Left cardiac atrium (tissue), 4 donors: ENCODE measurements around the gene ANKFY1. TPM values are rescaled to one million over a fixed set of nuclear protein-coding genes. Genes with fewer than 3 reads are reported as not detected.

Experiments
- ATAC-seq, 2 donors: fragments of 200-7000 bp; cut with Tn5 transposase; one replicate each; pipeline ENCODE4 v1.9.1; 2020; ENCODE audit warnings: mild to moderate bottlenecking in 2 of 2, moderate library complexity in 2 of 2
- DNase-seq: peaks from one replicate; pipeline ENCODE4 v3.0.0-alpha.2; 2020
- intact Hi-C, 2 donors: fragments of 100-400 bp; cut with DNase I; formaldehyde crosslinking; loops; one replicate each; pipeline versions ENCODE4 v1.14.1 to v1.15.1; 2022 to 2023
- total RNA-seq, 2 donors: library from RNA; stranded (reverse); fragmentation: NEBNext Ultra II Directional; extraction: Animal tissue kit (Norgen Biotek cat#: 25700); gene quantifications; one replicate each; pipeline ENCODE4 v1.2.1, GENCODE V29; 2021
- donor health status: DM: no; HTN: yes; CAD: no.
- donor health status: DM: no; HTN: yes; CAD: no; lungs with severe emphysema.
- donor health status: DM: yes; HTN: yes; CAD: no.
- donor health status: Dilated cardiomyopathy.

Gene ANKFY1
- total RNA-seq, 2 donors from 2014 or later, result 23.2 to 24.0 TPM

DNA sequence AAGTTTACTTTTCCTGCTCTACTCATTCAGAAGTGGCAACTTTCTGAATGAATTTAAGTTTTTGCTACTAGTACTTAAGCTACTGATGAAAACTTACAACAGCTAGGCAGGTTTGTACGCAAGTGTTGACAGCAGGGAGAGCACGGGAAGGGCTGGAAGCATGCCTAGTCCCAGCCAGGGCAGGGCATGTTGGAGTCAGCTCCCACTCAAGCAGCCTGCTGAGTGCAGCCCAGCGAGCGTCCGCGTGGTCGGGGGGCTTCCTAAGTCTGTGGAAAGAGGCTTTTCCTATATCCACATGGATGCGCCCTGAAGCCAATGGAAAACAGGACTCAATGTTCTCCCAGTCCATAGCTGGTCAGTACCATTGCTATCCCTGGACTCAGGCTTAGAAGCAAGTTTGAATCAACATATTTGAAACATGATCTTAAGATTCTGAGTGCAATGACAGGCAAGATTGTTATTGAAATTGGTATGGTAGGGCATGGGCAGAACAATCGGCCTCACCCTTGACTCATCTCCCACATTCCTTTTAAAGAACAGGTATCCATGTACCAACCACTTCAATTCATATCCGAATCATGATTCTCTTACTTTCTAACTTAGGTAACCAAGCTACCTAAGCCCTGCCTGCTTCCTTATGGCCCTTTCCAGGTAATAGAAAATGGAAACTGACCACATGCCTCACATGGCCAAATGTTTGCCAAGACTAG is 98.3 kb downstream of the ANKFY1 start:
- DNase-seq, result peak; percentile 42
- ATAC-seq, result peak; percentile 51 to 71

DNA sequence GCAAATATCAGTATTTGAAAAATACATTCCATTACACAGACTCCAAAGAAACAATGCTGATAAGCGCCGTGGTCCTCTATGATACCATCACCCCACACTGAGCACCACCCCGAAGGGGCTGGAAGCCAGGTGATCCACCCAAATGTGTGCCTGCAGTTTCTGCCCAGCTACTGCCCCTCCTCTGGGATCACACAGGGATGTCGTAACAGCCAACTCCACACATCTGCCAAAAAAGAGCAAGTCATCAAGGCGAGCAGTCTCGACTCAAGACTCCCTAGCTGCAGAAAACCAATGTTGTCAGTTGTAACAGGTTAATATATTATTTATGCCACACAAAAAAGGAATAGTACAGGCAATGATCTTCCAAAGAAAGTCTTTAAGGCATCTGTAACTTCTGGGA is 99.8 kb downstream of the ANKFY1 start:
- peak; percentile 34 for DNase-seq
- intact Hi-C loops, result no loop called here
- ATAC-seq, result peak; percentile 31 to 71

More for the DNA sequence above, 98.3 kb downstream of the ANKFY1 start:
- intact Hi-C loops, result no loop called here

DNA sequence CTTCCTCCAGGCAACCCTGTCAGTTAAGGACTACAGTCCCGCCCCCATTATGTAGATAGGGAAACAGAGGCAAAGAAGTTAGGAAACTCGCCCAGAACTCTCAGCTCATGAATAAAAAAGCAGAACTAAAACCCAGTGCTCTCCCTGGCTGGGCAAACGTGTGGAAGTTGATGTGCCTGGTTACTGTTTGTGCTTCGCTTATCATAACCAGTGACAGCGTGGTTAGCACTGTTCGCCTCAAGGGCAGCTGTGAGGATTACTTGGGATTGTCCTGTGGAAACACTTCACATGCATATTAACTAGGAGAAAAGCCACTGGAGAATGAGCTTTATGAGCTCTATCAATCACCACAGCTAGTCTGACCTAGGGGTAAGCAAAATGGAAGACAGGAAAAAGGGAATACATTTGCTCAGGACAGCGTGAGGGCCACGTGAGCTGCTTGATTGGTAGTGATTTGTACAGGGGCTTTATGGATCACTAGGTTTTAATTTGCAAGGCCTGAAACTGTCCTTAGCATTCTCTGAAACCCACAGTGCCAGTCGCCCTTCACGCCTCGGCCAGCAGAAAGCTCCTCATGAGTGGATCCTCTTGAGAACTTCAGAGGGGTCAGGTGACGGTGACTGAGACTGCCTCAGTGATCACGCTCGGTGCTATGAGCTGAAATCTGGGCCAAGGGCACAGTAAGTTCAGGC is 100.9 kb downstream of the ANKFY1 start:
- no peak for DNase-seq
- intact Hi-C loops, result no loop called here
- ATAC-seq, result peak; percentile 52 to 75

DNA sequence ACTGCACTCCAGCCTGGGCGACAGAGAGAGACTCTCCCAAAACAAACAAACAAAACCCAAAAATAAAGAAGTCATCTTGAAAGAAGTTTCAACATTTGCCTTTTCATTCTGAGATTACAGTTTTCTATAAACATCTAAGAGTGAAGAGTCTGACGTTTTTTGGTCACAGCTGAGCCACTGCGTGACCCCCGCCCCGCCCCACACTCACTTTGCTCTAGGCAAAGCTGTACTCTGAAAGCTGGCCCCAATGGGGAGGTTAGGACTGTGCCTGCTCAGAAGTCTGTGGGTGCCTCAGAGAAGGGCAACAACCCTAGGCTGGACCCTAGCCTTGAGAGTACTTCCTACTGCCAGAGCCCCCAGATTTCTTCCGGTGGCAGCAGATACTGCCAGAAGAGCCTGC is 101.5 kb downstream of the ANKFY1 start:
- ATAC-seq (no peak), DNase-seq (no peak)
- intact Hi-C loops, result no loop called here

DNA sequence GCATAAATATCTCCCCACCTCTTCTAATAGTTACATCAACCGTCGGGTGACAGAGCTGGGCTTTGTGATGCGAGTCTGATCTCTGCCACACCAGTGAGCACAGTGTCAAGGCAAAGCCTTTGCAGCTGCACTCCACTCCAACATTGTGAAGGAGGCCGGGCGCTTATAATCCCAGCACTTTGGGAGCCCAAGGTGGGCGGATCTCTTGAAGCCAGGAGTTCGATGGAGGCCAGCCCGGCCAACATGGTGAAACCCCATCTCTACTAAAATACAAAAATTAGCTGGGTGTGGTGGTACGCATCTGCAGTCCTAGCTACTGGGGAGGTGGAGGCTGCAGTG is 101.8 kb downstream of the ANKFY1 start:
- no peak for DNase-seq
- intact Hi-C loops, result no loop called here
- no peak for ATAC-seq

DNA sequence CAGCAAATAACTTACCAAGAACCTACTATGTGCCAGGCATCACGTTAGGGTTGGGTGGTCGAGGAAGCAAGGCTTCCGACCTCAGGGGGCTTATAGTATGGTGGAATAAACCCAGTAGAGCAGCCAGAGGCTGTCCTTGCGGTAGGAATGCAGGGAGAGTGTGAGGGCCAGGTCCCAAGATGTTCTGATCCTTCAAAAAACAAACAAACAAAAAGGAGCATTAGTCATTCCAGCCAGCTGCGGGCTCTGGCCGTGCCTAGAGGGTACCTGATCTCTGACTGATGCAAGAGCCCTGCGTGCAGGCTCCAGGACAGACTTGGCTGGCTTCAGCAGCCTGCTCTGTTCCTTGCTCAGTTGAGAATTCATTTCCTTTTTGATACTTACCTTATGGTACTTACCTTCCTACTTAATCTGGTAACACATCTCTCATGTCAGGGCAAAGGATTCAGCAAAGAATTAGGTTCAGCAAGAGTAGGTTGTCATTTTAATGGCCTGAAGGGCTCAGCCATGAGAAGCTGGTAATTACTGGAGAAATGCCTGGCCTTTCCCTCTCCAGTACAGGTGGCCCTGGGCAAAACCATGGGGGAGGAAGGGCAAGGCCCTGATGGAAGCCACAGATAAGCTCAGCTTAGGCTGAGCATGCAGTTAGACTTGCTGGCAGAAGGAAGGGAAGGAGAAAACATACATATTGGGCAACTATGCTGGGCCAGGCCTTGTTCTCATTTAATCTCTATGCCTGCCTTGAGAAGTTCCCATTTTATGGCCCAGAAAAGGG is 102.4 kb downstream of the ANKFY1 start:
- DNase-seq (no peak), ATAC-seq (no peak)
- intact Hi-C loops, result no loop called here

DNA sequence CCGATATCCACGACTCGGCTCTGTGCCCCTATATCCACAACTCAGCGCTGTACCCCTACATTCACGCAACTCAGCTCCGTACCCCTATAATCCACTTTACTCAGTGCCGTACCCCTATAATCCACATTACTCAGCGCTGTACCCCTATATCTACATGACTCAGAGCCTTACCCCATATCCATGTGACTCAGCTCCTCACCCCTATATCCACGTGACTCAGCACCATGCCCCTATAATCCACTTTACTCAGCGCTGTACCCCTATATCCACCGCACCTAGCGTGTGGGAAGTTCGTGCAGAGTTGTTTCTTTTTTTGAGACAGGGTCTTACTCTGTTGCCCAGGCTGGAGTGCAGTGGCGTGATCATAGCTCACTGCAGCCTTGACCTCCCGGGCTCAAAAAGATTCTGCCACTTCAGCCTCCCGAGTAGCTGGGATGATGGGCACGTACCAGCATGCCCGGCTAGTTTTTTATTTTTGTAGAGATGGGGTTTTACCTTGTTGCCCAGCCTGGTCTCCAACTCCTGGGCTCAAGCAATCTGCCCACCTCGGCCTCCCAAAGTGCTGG is 103.4 kb downstream of the ANKFY1 start:
- no peak for DNase-seq
- intact Hi-C loops, result no loop called here

DNA sequence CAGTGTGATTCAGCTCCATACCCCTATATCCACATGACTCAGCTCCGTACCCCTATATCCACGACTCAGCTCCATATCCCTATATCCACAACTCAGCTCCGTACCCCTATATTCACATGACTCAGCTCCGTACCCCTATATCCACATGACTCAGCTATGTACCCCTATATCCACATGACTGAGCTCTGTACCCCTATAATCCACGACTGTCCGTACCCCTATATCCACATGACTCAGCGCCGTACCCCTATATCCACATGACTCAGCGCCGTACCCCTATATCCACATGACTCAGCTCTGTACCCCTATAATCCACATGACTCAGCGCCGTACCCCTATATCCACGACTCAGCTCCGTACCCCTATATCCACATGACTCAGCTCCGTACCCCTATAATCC is 104.0 kb downstream of the ANKFY1 start:
- ATAC-seq, result no peak
- intact Hi-C loops, result no loop called here
- no peak for DNase-seq

More for the DNA sequence above, 103.4 kb downstream of the ANKFY1 start:
- no peak for ATAC-seq

DNA sequence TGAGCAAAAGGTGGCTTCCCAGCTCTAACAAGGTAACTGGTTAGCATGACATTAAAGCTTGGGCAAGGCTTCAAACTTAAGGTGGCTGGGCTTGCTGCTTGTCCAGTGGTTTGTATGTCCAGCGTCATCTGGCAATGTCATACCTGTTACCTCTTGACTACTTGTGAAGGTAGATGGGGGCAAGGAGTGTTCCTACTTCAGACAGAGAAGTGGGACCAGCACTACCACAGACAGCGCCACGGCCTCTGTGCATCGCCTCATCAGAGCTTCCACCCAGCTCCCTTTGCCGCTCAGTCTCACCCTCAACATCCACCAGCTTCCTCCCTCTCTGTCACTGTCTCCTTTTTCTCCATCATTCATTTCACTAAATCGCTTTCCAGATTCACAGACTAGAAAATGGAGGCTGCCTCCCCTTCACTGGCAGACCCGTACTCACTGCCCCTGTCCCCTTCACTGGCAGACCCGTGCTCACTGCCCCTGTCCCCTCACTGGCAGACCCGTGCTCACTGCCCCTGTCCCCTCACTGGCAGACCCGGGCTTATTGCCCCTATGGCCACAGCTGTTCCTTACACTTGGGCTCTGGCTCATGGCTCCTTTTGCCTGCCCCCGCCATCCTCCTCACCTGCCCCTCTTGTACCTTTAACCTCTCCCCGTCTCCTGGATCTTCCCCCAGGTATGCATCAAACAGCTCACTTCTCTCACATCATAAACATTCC is 106.0 kb downstream of the ANKFY1 start:
- no peak for ATAC-seq
- intact Hi-C loops, result no loop called here
- no peak for DNase-seq

DNA sequence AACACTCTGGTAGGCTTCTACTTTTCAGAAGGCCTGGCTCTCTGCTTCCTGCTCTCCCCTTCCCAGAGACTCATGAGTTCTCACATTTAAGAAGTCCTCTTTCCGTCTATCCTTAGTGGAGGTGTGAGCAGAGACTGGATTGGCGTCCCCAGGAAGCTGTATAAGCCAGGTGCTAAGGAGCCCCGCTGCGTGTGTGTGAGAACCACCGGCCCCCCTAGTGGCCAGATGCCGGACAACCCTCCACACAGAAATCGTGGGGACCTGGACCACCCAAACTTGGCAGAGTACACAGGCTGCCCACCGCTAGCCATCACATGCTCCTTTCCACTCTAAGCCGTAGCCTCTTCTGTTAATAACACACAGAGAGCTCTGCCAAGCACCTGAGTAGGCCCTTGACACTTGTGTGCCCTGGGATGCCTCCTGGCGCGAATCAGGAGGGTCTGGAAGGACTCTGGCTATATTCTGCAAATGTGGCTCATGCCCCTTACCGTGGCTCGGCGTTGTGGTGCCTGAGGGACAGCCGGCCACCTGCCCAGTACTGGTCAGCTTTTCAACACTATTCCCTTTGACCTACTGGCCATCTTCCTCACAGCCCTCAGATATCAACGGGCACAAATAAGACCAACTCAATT is 106.9 kb downstream of the ANKFY1 start:
- DNase-seq, result no peak
- intact Hi-C loops, result no loop called here
- peak in 1 of 2 donors; percentile 16 for ATAC-seq

DNA sequence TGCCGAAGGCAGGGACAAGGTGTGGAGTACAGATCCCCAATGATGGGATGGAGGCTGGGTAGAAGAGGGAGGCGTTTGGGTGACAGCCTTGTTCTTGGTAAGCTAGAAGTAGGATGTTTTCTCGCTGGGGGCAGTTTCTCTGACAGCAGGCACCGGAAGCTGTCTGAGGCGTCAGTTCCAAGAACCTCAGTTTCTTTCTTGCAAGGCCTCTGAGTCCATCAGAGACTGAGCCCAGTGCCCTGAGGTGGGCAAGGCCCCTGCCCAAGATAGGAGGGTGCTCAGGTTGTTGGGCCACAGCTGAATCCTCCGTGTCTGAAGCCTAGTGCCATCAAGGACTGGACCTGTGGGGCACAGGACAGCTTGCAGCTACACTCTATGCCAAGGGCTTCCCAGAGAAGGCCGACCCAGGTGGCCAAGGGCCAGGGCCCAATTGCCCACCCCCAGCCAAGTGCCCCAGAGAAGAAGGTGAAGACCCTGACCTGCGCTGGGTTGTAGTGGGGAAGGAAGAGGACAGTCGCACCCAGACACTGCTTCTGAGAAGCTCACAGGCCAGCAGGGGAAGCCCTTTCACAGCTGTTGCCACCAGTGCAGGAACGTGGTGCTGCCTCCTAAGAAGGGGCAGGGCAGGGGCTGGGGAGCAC is 107.7 kb downstream of the ANKFY1 start:
- ATAC-seq (no peak), DNase-seq (no peak)
- intact Hi-C loops, result no loop called here

DNA sequence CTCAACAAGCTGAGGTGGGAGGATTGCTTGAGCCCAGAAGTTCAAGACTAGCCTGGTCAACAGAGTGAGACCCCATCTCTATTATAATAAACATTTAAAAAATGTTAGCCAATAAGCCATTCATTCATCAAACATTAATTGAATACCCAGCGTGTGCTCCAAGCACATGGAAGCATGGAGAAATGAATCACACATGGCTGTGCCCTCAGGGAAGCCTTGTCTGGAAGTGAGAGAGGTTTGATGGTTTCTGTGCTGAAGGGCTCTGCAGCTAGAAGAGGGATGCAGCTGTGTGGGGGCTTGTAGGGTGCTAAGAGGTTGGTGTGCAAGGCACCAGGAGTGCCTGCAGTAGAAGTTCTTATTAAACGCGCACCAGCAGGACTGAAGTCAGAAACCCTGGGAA is 109.6 kb downstream of the ANKFY1 start:
- no peak for DNase-seq
- intact Hi-C loops, result no loop called here
- ATAC-seq, result no peak

DNA sequence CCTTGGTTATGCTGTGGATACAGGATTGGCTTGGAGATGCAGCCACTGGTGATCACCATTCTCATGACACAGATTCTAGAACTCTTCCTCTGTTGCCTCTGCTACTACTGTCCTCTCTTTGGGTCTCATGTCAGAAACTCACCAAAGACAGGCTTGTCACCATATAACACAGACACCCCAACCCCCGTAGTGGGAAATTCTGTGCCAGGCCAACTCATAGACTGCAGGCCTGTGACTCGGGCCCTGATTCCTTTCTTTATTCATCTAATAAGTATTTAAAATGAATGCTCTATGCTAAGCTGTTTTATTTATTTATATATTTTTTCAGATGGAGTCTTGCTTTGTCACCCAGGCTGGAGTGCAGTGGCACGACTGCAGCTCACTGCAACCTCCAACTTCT is 111.3 kb downstream of the ANKFY1 start:
- ATAC-seq, result no peak
- no peak for DNase-seq
- intact Hi-C loops, result no loop called here

DNA sequence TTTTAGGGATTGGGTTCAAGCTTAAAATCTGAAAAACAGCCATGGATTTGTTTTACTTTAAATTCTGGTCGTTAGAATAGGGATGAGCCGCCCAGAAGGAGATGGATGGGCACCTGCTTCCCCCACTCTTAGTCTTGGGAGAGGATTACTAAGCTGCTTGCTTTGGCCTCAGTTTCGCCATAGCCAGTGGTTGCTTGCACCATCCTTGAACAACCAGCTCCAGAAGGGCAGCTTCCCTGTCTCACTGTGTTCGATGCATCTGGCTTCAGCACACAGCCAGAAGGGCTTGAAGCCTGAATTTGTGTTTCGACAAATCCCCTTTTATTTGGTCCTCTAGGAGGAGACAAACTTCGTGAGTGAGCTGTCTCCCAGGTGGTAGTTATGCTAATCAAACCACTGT is 113.7 kb downstream of the ANKFY1 start:
- DNase-seq, result no peak
- no peak for ATAC-seq

DNA sequence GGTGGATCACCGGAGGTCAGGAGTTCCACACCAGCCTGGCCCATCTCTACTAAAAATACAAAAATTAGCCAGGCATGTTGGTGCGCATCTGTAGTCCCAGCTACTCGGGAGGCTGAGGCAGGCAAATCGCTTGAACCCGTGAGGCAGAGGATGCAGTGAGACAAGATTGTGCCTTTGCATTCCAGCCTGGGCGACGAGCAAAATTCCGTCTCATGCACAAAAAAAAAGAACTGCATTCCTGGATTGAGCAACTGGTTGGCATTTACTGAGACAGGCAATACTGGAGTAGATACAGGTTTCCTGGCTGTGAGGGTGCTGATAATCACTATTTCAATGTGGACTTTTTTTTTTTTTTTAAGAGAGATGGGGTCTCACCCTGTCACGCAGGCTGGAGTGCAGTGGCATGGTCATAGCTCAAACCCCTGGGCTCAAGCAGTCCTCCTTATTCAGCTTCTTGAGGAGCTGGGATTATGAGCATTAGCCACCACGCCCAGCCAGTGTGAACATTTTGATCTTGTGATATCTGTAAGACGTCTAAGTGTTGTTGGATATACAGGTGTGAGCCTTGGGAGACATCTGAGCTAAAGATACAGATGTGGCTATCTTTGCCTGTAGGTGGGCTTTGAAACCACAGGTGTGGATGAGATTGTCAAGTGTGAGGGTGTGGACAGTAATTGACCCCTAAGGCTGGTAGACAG is 115.0 kb downstream of the ANKFY1 start:
- intact Hi-C loops, result no loop called here
- DNase-seq, result no peak
- ATAC-seq, result no peak

More for the DNA sequence above, 113.7 kb downstream of the ANKFY1 start:
- intact Hi-C loops, result no loop called here

DNA sequence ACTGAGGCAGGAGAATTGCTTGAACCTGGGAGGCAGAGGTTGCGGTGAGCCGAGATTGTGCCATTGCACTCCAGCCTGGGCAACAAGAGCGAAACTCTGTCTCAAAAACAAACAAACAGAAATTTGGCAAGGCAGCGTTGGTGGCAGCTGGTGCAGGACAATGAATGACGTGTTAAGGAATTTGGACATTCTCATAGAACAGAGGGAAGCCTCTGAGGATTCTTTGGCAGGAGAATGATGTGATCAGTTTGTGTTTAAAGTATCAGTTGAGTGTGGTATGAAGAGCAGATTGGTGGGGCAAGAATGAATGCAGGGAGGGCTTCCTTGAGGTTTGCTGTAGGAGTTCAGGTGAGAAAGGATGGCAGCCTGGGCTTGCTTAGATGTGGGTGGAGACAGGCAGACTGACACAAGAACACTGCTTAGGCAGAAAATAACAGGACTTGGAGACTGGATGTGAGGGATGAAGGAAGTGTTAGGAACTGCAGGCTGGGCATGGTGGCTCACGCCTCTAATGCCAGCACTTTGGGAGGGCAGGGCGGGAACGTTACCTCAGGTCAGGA is 115.9 kb downstream of the ANKFY1 start:
- ATAC-seq (no peak), DNase-seq (no peak)
- intact Hi-C loops, result no loop called here

DNA sequence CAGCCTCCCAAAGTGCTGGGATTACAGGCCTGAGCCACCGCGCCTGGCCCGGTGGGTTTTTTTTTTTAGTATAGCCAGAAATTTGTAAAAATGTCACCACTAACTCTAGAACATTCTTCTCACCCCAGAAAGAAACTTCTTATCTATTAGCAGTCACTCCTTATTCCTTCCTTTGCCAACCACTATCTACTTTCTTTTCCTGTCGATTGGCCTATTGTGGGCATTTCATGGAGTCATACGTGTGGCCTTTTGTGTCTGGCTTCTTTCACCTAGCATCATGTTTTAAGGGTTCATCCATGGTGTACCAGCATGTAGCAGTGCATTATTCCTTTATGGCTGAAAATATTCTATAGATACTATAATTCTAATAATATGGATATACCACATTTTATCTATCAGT is 117.1 kb downstream of the ANKFY1 start:
- ATAC-seq, result no peak

DNA sequence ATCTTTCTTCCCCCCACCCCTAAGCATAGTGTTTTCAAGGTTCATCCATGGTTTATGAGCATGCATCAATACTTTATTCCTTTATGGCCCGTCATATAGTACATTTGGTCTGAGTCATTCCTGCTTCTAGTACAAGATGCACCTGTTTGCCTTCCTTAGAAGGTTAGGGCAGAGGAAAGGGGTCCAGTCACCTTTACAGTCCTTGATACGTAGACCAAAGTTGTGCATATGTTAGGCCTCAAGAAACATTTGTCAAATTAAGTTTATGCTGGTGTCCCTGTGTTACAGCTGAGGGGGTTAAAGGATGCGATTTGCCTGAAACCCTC is 119.4 kb downstream of the ANKFY1 start:
- ATAC-seq (no peak), DNase-seq (no peak)
- intact Hi-C loops, result no loop called here

More for the DNA sequence above, 117.1 kb downstream of the ANKFY1 start:
- intact Hi-C loops, result no loop called here
- no peak for DNase-seq
